ENCODE data around the gene NUDT16L1. TPM values are rescaled to one million over a fixed set of nuclear protein-coding genes. Genes with fewer than 3 reads are reported as not detected.

NUDT16L1 gene
- total RNA-seq, 1 experiment from 2014 or later, result 33.8 TPM

DNA sequence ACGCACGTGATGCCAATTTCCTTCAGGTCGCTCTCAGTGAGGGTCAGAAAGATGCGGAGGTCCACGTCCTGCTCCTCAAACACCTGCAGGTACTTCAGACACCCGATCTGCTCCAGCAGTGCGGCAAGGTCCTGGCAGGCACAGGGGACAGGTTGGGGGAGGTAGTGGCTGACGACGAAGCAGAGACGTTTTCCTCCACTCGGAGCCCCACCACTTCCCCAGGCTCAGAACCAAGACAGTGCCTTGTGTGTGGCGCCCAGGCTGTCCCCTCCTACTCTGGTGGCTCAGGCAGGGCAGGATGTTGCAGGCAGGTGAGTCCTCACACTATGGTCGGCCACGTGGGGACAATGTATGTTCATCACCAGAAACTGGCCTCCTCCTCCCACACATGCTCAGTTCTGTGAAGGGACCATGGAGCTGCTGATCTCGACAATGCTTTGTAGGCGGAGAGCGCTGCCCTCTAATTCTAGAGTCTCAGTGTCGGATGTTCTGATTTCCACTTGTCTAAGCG lies 5.7 kb downstream of the NUDT16L1 start:
- no peak overlapping the region for H3K4me3 ChIP-seq (ENCODE audit: low read depth, low read length, poor library complexity, severe bottlenecking)

DNA sequence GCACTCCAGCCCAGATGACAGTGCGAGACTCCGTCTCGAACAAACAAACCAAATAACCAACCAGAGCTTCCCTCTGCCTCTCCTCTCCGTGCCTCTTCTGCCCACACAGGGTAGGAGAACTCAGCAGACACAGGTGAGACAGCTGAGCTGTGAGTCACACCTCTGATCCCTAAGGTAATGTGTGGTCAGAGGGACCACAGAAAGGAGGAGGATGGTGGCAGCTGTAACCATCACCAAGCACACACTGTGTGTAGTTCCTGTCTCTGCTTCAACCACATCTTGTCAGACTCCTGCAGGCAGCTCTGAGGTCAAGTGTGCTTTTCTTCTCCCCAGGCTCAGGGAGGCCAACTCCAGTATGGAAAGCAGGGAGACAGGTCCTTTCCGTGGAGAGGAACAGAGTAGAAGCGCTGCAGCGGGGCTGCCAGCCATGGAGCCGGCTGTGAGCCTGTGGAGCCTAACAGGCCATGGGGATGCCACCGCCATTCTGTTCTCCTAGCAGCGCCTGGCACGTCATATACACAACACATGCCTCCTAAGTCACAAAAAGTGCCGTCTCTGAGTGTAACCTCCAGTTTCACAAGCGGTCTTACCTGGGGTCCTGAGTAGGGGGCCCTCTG lies 7.1 kb downstream of the NUDT16L1 start:
- no peak for DNase-seq (ENCODE audit: low spot score)
- TF ChIP-seq, protein P1, sequence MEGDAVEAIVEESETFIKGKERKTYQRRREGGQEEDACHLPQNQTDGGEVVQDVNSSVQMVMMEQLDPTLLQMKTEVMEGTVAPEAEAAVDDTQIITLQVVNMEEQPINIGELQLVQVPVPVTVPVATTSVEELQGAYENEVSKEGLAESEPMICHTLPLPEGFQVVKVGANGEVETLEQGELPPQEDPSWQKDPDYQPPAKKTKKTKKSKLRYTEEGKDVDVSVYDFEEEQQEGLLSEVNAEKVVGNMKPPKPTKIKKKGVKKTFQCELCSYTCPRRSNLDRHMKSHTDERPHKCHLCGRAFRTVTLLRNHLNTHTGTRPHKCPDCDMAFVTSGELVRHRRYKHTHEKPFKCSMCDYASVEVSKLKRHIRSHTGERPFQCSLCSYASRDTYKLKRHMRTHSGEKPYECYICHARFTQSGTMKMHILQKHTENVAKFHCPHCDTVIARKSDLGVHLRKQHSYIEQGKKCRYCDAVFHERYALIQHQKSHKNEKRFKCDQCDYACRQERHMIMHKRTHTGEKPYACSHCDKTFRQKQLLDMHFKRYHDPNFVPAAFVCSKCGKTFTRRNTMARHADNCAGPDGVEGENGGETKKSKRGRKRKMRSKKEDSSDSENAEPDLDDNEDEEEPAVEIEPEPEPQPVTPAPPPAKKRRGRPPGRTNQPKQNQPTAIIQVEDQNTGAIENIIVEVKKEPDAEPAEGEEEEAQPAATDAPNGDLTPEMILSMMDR (conservative IDR thresholded peaks at IDR 0.05; ENCODE audit: low read depth, low read length), result no peak
- no peak for TF ChIP-seq EZH2 (IDR thresholded peaks at IDR 0.05; ENCODE audit: borderline replicate concordance, low read depth, low read length, poor library complexity, severe bottlenecking)
- Histone ChIP-seq H3K27ac (ENCODE audit: low read depth, low read length, poor library complexity, severe bottlenecking) (no peak overlapping the region), H3K27me3 (replicated peaks; ENCODE audit: insufficient read depth, low read depth, low read length, poor library complexity) (no peaks in the 10 kb centered on the region), H3K9me3 (ENCODE audit: low read depth, low read length, poor library complexity, severe bottlenecking) (no peaks in the 10 kb centered on the region), H3K36me3 (ENCODE audit: insufficient read depth, low read length, poor library complexity, severe bottlenecking) (peaks cover 46% of the 10 kb centered on the region), H3K4me3 (ENCODE audit: low read depth, low read length, poor library complexity, severe bottlenecking) (no peak overlapping the region), H3K4me1 (ENCODE audit: insufficient read depth, low read length, poor library complexity, severe bottlenecking) (no peaks in the 10 kb centered on the region)
- ChIA-PET CTCF (no interaction called here), POLR2A (ENCODE audit: low non-redundant PET) (no interaction called here)
- intact Hi-C loops (cut with micrococcal nuclease; ENCODE audit: unreplicated experiment), result no loop called here
- no TSS peak for BruUV-seq (replicated peaks)

More for the DNA sequence above, 5.7 kb downstream of the NUDT16L1 start:
- ChIA-PET CTCF (no interaction called here), POLR2A (ENCODE audit: low non-redundant PET) (no interaction called here)
- no peaks in the 10 kb centered on the region for H3K27me3 ChIP-seq (replicated peaks; ENCODE audit: insufficient read depth, low read depth, low read length, poor library complexity)
- intact Hi-C loops (cut with micrococcal nuclease; ENCODE audit: unreplicated experiment), result loop anchor here (10.0 kb wide), 1 partner anchor 256 kb away; the partner anchor contains the start of gene SEC14L5
- H3K4me1 ChIP-seq (ENCODE audit: insufficient read depth, low read length, poor library complexity, severe bottlenecking), result no peaks in the 10 kb centered on the region
- no peak for TF ChIP-seq EZH2 (IDR thresholded peaks at IDR 0.05; ENCODE audit: borderline replicate concordance, low read depth, low read length, poor library complexity, severe bottlenecking)
- TF ChIP-seq, protein P1 (conservative IDR thresholded peaks at IDR 0.05; ENCODE audit: low read depth, low read length), result no peak
- BruUV-seq (replicated peaks), result no TSS peak
- H3K9me3 ChIP-seq (ENCODE audit: low read depth, low read length, poor library complexity, severe bottlenecking), result no peaks in the 10 kb centered on the region
- H3K27ac ChIP-seq (ENCODE audit: low read depth, low read length, poor library complexity, severe bottlenecking), result no peak overlapping the region
- no peak for DNase-seq (ENCODE audit: low spot score)
- peaks cover 41% of the 10 kb centered on the region for H3K36me3 ChIP-seq (ENCODE audit: insufficient read depth, low read length, poor library complexity, severe bottlenecking)

DNA sequence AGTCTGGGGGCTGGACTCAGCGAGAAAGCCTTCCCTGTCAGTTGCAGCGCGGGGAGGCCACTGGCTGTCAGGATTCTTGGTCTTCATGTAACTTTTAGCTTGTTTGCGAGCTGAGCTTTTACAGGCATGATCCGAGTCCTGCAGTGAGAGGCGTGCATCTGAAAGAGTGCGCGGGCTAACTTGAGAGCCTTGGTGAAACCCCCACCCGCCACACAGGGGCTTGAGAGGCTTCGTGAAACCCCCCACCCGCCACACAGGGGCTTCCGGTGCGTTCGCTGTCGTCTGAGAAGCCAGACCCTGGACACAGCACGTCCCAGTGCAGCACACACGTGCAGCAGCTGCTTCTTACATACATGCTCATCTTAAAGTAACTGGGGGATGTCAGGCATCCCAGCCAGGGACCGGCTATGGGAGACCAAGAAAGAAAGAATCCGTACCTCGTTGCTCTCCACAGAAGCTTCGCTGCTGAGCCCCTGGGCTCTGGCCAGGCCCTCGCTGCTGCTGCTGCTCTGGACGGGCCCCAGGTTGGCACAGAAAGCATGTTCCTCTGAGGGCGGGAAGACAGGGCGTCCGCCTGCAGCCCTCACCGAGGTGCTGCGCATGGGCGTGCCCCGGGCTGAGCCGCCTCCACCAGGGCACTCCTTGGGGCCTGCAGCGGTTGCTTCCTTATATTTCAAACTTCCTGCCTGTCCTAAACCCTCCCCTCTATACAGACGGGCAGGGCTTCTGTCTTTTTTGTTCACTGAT lies 7.8 kb downstream of the NUDT16L1 start:
- intact Hi-C loops (cut with micrococcal nuclease; ENCODE audit: unreplicated experiment), result no loop called here
- ChIA-PET POLR2A (ENCODE audit: low non-redundant PET) (no interaction called here), CTCF (no interaction called here)
- no peak for TF ChIP-seq EZH2 (IDR thresholded peaks at IDR 0.05; ENCODE audit: borderline replicate concordance, low read depth, low read length, poor library complexity, severe bottlenecking)
- Histone ChIP-seq H3K4me3 (ENCODE audit: low read depth, low read length, poor library complexity, severe bottlenecking) (no peak overlapping the region), H3K4me1 (ENCODE audit: insufficient read depth, low read length, poor library complexity, severe bottlenecking) (no peaks in the 10 kb centered on the region), H3K27me3 (replicated peaks; ENCODE audit: insufficient read depth, low read depth, low read length, poor library complexity) (no peaks in the 10 kb centered on the region), H3K36me3 (ENCODE audit: insufficient read depth, low read length, poor library complexity, severe bottlenecking) (peaks cover 46% of the 10 kb centered on the region), H3K9me3 (ENCODE audit: low read depth, low read length, poor library complexity, severe bottlenecking) (no peaks in the 10 kb centered on the region), H3K27ac (ENCODE audit: low read depth, low read length, poor library complexity, severe bottlenecking) (no peak overlapping the region)
- no peak for DNase-seq (ENCODE audit: low spot score)
- BruUV-seq (replicated peaks), result no TSS peak
